GM21515 (cell line): ENCODE data around the gene STIL.

ENCODE experiments used
- ATAC-seq: cut with Tn5 transposase; IDR thresholded peaks from one replicate; pipeline ENCODE4 v1.9.1; 2021; ENCODE audit not compliant: unreplicated experiment

STIL gene

DNA sequence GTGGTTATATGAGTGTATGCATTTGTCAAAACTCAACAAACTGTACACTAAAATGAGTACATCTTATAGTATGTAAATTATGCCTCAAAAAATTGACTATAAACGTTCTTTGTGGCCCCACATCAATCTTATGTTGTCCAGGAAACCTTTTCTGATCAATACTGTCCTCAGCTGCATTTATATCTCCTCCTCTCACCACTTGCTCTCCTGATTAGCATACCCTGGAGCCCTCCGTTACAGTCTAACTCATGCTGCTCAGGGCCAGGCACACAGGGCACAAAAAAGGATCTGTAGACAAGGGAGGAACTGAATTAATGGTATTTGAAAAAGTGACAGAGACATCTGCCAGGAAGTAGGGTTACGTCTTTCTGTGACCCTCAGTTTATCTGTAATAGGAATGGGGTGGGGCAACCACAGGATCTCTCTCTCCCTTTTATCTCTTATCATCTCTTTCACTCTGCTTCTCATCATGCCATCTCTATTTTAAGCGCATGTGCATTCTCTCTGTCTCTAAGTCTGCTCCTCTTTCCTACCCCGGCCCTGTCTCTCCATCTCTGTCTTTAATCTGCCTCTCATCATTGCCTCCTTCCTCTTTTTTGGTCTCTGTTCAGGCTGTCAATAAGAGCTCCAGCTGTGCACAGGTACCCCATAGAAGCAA lies 74.9 kb downstream of the STIL start:
- ATAC-seq, result no peak

DNA sequence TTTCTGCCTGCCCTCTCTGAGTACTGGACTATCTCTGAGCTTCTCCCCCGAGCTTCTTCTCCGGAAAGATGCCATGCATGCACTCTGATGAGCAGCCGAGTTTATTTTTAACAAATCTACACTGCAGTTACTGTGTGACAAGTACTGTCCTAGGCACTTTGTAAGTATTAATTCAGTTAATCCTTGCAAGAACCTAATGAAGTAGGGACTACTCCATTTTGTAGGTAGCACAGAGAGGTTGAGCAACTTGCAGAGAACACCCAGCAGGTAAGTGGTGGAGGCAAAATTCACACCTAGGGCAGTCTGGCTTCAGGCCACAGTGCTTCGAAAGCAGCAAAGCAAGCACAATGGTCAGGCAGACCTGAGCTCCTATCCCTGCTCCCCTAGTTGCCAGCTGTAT lies 78.1 kb downstream of the STIL start:
- ATAC-seq, result no peak

DNA sequence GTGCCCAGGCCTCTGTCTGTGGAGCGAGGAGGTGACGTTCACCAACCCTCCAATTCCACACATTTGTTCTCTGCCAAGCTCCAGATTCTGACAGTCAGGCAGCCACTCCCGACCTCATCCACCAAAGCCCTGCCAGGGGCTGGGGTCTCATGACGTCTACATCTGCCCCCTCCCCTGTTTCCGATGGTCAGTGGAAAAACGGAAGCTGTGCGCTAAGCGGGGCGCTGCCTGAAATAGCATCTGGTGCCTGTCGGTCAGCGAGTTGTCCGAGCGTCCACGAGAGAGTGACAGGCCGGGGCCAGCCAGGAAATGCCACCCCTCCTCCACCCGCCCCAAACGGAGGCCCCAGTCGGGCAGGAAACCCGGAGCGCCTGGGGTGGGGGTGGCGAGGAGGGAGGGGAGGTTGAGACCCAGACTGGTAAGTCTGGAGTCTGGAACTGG lies 78.7 kb downstream of the STIL start:
- no peak for ATAC-seq

DNA sequence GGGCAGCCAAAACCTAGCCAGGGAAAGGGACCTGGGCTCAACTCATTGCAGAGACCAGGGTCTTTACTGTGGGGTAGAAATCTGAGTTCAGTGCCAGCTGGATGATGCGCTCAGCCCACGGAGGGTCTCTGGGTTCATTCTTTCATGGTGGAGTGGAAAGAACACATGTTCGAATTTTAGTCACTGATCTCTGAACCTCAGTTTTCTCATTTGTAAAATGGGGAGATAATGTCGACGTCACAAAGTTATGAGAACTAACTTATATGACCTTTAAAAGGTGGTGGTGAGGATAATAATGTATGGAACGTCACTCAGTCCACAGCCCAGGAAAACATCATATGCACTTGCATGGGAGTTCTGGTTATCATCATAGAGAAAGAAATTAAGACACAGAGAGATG lies 80.8 kb downstream of the STIL start:
- ATAC-seq, result no peak

DNA sequence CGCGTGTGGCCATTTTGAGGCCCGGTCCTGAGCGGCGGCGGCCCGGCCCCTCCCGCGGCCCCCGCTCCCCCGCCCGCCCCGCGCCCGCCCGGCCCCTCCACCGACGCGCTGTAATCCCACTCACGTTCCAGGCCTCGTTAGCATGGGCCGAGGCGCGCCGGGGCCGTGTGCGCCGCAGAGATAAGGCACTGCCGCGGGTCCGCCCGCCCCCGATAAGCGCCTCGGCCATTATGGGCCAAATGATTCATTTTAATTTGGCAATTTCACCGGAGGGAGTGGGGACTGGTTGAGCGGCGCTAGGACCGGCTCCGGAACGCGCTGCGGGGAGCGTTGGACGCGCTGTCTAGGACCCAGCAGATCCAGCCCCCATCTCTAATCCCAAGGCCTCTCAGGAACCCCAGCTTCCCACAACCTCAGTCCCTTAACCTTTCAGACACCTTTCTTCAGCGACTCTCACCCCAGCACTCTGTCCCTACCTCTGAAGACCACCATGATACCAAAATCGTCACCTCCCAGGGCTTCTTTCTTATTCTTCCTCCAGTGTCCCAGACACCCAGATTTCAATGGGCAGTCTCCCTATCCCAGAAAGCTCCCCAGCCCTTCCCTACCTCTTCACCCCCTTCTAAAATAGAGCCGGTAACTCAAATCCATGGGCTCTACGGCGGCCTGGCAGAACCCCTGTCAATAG lies 81.6 kb downstream of the STIL start, which contains the start of gene TAL1:
TSS of gene TAL1 (minus strand) at position 39 of the 688 bp plus-strand sequence. CDS start 6,337 bp downstream, outside the sequence.
- ATAC-seq, result no peak

DNA sequence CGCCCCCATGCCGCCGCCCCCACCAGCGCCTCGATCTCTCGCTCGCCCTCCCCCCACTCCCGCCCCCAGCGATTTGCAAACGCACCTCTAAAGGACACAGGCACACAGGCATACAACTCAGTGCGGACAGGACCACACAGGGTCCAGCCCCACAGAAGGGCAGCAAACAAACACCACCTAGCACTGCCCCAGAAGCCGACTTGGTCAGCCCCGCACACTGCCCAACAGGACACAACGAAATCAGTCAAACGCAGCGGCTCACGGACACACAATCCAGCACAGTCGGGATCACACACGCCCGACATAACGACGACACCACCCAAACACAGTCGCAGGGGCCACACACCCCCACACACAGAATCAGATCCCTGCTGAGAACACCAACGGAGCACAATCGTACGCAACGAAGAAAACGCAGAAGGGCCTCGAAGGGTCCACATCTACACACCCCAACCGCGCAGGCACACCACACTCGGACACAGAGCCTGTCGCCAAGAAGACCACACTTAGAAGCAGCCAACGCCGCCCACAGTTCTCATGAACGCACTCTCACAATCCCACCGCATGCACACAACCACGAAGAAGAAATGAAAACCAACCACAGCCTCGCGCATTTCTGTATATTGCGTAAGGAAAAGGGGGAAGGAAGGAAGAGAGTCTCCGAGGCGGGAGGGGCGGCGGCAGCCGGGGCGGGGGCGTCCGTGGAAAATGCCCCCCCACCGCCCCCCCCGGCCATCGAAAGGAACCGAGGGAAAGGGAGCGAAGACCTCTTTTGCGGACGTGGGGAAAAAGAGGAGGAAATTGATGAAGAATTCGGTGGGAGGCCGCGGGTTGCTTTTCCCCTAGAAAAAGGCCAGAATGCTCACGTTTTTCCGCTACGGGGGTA lies 82.4 kb downstream of the STIL start:
- ATAC-seq, result no peak

DNA sequence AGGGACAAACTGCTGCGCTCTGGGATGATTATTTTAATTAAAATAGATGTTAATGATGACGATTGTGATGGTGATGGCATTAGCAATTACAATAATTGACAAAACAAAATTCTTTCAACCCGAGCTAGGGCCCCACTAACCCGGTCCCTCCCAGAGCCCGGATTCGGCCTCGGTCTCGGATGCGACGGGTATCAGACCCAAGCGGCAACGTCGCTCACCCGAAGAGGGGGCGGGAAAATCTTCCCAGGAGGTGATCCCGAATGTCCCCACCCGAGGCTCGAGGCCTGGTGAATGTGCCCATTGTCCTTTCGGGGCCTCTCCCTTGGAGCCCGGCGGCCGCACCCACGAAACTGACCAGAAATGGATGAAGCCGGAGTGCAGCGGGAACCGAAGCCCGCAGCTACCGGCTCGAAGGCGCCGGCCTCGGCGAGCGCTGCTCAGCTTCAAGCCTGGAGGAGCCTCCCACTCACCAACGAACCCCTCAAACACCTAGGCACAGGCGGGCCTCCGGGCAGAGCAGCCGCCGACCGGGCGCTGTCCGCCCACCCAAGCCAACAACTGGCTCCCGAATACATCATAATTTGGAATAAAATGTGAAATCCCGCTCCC lies 83.2 kb downstream of the STIL start:
- ATAC-seq, result no peak

DNA sequence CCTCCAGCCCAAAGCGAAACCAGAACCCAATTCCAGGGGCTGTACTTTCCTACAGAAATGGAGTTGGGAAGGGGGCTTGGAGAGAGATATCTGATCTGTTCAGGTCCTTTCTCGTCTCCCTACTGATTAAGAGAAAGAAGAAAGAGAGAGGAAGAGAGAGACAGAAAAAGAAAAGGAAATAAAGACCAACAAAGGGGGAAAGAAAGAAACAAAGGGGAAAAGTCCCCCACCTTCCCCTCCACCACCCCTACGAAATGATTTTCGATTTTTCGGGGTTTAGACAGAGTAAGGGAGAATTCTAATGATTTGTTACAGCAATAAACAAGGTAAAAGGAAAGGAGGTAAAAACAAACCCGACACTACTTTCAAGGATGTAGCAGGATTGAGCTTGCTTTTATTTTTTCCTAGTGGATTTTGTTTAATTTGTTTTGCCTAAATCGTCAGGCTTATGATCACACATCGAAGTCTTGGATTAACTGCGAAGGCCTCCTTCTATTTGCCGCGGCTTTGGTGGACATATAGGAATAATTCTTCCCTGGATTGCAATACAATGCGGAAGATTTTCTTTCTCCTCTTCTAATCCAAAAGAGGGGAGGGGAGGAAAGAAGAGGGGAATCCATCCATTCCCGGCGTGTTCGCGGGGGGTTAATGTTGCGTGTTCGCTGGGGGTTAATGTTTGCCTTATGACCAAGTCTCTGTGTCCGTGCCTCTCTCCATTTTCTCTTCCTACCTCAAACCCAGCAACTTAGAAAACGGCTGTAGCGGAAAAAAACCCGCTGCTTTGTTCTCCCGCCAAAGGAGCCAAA lies 83.9 kb downstream of the STIL start:
- no peak for ATAC-seq

DNA sequence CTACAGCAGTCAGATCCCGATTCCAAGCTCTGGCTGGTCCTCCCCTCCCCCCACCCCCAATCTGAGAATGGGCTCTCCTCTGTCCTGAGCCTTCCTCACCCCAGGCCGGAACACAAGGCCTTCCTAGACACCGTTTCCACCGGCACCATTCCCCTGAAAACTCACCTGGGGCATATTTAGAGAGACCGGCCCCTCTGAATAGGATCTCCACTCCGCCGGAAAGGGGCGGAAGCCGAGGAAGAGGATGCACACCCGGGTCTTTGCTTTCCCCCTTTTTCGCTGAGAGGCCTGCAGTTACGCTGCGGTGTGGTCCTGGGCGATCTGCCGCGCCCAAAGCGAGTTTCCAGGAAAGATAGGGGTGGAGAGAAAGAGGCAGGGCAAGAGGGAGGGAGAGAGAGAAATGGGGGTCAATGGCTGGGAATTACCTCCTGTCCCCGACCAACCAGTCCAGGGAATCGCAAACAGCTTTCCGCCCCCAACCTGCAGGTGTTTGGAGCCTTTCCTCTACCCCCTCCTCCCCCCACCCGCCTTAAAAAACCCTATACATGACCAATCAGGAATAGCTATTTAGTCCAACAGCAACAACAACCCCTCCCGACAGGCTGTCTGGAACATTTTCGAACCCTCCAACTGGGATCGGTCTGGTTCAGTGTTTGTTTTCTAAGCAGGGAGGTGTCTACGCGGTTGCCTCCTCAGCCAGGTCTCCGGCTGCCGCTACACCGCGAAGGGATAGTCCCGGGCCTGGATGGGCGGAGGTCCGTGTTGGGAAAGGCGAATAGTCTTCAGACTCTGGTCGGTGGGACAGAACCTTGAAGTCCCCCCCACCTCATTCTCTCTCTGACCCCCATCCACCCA lies 84.7 kb downstream of the STIL start:
- no peak for ATAC-seq

DNA sequence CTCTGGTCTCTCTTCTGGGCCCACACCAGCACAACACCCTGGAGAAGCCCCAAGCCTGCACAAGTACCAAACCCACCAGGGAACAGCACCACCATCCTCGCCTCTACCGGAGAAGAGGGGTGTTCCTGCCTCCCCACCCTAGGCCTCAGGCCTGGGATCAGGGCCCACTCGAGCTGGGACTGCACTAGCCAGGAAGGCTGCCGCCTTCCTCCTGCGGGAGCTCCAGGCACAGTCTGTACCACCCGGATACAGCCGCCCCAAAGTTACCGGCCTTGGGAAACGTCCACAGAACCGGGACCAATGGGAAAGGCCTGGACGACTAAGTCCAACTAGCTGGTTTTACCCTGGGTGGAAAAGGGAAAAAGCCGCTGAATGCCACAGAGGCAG lies 85.3 kb downstream of the STIL start:
- ATAC-seq, result no peak

DNA sequence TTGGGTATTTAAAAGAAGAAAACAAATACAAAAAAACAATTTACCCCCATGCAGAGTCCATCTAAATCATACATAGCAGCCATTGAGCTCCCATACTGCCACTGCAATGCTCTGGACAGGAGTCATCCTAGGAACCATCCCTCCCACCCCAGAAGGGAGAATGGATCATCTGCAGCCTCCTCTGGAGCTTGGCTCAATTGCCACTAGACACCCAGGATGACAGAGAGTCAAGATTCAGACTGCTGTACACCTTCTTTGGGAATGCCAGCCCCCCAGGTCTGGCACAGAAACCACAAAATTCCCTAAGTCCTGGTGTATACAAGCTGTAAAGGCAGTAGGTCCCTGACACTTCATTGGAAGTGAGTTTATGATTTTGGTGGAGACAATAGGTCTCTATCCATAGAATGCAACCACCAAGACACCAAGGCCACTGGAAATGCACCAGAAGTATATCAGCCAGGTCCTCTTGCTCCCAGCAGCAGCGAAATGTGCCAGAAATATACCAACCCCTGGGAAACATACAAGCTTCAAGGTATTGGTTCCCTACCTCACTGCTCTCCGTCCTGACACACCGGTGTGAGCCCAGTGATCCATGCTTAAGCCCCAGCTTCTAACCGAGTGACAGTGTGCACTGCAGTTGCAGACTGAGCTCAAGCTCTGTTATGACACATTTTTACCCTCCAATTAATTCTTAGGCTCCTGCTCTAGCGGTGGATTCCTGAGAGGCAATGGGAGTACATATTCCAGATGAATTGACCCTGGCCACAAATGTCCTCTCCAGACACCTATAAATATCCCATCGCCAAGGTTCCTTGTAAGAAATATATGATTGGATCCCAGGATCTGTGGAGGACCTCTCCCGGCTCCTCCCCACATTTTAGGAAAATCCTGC lies 86.4 kb downstream of the STIL start:
- ATAC-seq, result no peak

DNA sequence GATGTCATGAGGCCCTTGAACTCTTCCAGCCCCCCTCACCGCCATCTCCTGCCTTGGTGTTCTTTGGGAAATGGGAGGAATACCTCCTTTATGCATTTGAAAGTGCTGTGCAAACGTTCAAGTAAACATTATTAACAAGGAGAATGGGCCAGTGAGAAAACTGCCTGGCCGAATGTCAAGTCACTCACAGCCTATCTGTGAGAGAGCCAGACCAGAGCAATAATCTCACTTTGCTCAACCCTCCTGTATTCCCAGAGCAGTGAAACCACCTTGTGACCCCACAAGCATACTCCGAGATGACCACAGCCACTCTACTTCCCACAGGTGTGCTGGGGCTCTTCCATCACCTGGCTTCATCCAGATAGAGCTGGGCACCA lies 87.1 kb downstream of the STIL start:
- ATAC-seq, result no peak

DNA sequence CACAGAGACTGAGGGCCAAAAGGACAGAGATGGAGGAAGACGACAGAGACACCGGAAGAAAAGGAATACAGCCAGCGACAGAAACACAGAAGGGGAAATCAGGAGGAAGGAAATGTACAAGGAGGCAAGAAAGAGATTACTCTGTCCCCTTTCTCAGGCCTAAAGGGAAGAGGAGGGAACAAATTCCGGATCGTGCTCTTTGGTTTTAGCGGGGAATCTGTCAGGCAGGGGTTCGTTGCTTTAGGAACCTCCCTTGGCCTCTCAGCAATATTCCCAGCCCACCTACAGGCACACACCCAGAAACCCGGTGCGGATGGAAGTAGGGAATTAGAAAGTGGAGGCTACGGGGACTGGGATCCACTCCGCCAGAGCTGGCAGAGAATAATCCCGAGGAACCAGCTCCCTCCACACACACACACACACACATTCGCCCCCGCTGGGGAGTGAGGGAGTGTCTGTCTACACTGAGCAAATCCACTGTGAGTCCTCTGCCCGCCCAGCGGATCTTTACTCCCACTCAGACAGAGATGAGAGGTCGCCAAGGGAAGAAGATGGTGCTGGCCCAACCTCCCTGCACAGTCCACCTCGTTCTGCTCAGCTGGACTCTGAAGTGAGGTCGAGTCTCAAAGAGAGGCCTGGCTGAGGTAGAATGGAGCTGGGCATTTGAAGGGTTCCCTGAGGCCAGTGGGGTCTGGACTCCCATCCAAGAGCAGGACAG lies 87.7 kb downstream of the STIL start:
- ATAC-seq, result no peak

DNA sequence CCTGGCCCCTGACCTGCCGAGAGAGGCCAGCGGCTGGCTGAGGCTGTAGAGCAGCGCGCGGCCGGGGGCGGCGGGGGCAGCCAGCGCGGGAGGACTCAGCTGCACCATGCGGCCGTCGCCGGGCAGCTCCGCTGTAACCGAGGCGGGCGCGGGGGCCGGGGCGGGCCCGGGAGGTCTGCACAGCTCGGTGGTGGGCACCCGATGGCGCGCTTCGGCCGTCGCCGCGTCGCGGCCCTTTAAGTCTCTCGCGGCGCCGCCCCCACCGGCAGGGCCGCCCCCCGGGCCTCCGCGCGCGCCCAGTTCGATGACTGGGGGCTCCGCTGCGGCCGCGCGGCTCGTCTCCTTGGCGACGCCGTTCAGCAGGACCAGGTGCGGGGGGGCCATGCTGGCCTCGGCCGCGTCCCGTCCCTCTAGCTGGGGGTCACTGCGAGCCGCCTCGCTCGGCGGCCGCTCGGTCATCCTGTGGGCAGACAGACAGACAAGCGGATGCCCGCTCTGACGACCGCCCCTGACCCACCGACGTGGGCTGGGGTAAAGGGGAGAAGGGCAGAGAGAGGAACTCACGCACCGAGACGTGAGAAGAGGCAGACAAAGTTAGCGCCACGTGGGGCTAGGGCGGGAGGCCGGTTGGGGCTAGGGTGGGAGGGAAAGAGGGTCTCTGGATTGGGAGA lies 88.4 kb downstream of the STIL start:
- ATAC-seq, result no peak

DNA sequence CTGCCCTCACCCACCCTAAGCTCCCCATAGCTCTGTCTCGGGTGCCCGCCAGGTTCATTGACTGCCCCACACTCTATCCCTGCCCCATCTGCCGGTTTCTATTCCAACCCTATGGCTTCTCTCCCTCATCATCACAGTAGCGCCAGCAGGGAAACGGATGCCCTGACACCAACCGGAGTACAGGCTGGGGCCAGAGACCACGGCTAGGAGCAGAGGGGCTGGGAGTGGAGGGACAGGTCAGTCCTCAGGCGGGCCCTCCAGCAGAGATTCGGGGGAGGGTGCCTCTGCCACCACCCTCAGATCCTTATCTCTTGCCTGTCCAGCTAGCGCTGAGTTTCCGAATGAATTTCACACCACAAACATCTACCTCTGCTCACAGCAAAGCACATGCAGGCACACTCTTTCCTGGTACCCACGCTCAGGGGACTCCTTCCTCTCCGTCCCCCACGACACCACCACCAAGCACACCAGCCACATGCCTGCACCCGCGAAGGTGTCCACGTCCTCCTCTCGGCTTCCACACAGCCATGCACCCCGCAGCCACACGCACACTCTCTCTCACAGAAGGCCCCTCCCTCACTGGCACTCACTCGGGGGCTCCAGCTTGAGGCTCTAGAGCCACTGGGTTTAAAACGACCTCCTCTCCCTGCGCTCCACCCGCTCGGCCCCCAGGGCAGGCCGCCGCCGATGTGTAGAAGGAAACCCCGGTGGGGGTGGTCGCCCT lies 89.1 kb downstream of the STIL start:
- no peak for ATAC-seq

DNA sequence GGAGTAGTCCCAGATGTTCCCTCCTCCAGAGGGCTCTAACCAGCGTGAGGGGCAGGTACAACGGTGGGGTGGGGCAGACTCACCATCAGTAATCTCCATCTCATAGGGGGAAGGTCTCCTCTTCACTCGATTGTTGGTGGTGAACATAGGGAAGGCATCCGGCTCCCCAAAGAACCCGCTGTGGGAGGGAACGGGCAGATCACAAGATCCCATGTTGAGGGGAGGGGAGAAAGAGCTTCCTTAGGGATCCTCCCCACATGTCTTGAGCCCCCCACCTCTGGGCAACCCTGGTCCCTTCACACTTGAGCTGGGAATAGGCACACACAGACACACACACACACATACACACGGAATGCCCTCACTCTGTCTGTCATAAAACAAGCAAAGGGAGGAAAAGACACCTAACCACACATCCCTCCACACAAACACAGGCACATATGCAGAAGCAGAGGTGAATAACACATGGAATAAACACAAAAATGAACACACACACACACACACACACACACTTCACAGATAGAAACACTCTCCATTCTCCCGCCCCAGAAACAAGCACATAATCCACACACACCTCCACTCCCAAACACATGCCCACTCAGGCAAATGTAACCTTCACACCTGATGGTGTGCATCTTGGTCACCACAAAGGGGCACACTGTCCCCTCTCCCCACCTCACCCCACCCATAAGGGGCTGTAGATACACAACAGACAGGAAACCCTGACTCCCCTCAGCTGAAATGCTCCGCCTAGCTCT lies 89.8 kb downstream of the STIL start:
- ATAC-seq, result no peak
